Activated T-helper 17 cell treated with anti-CD3 and anti-CD28 coated beads, Interleukin-2, amount 50 U/mL, for 72 hours (primary cell): ENCODE results near the gene COG6. TPM values are rescaled to one million over a fixed set of nuclear protein-coding genes. Genes with fewer than 3 reads are reported as not detected.

Experiments used
- ATAC-seq: fragments of 150-1000 bp; cut with Tn5 transposase; replicated peaks from 2 replicates; pipeline ENCODE4 v1.10.0; 2021; ENCODE audit warnings: mild to moderate bottlenecking, moderate library complexity
- H3K27ac Mint-ChIP-seq: one replicate; pipeline ENCODE4 v1.8.0; 2022; ENCODE audit warnings: mixed read lengths
- H3K27me3 Mint-ChIP-seq: one replicate; pipeline ENCODE4 v1.8.0; 2022; ENCODE audit warnings: mixed read lengths
- H3K36me3 Mint-ChIP-seq: one replicate; pipeline ENCODE4 v1.8.0; 2022; ENCODE audit warnings: low read depth, mild to moderate bottlenecking, mixed read lengths
- H3K4me1 Mint-ChIP-seq: one replicate; pipeline ENCODE4 v1.8.0; 2022; ENCODE audit warnings: mixed read lengths
- H3K4me3 Mint-ChIP-seq: one replicate; pipeline ENCODE4 v1.8.0; 2022; ENCODE audit warnings: mild to moderate bottlenecking, mixed read lengths
- H3K9me3 Mint-ChIP-seq: one replicate; pipeline ENCODE4 v1.8.0; 2022; ENCODE audit warnings: mixed read lengths
- total RNA-seq, 2 donors: library from RNA; stranded (reverse); gene quantifications; one replicate each; pipeline ENCODE4 v1.2.3, GENCODE V29; 2022

COG6 gene
- total RNA-seq, 2 donors from 2014 or later = 31.3 to 47.3 TPM

GRCh38 chr13:39789451-39789850 lies 134.0 kb downstream of the COG6 start:
- peaks cover 11% of the 10 kb centered on the region for H3K9me3 Mint-ChIP-seq
- H3K27ac Mint-ChIP-seq = no peak overlapping the region
- no peak overlapping the region for H3K4me3 Mint-ChIP-seq
- no peak for ATAC-seq
- H3K36me3 Mint-ChIP-seq = no peaks in the 10 kb centered on the region
- no peaks in the 10 kb centered on the region for H3K4me1 Mint-ChIP-seq
- H3K27me3 Mint-ChIP-seq = no peaks in the 10 kb centered on the region

Other genes starting within 250 kb of the COG6 start
- gene LHFPL6, start 52.5 kb upstream of the COG6 start, total RNA-seq = 1 to 10 TPM; 1.1 to 7.5 TPM